WERI-Rb-1 (cell line): ENCODE data around the gene ANKRD34C.

Experiments
- DNase-seq: peaks from one replicate; pipeline ENCODE4 v3.0.0-alpha.2; 2020
- H3K27ac ChIP-seq: fragments of 250-450 bp; sonication (Bioruptor Pico); 2 replicates; pipeline ENCODE4 v1.5.1; 2020; ENCODE audit warnings: mild to moderate bottlenecking, moderate library complexity
- H3K27me3 ChIP-seq: fragments of 250-450 bp; sonication (Bioruptor Pico); 2 replicates; pipeline ENCODE4 v1.5.1; 2021; ENCODE audit warnings: mild to moderate bottlenecking, low read depth, moderate library complexity; ENCODE audit not compliant: insufficient read depth, severe bottlenecking
- H3K36me3 ChIP-seq: fragments of 250-450 bp; sonication (Bioruptor Pico); 2 replicates; pipeline ENCODE4 v1.5.1; 2020; ENCODE audit warnings: mild to moderate bottlenecking, moderate library complexity
- H3K4me3 ChIP-seq: 2 replicates; pipeline ENCODE4 v1.5.1; 2011; ENCODE audit warnings: low read depth, mild to moderate bottlenecking, control low read depth, low read length
- H3K9me3 ChIP-seq: fragments of 250-450 bp; sonication (Bioruptor Pico); 2 replicates; pipeline ENCODE4 v1.5.1; 2021; ENCODE audit warnings: mild to moderate bottlenecking, moderate library complexity; ENCODE audit not compliant: severe bottlenecking
- TF ChIP-seq, protein P1 (sequence below): IDR thresholded peaks from 2 replicates; pipeline ENCODE4 v1.5.1; 2011; ENCODE audit warnings: low read depth, mild to moderate bottlenecking, control low read depth, inconsistent platforms, low read length

The ANKRD34C gene

GRCh38 chr15:79248183-79248582, 34.3 kb upstream of the ANKRD34C start:
- no peak overlapping the region for H3K27ac ChIP-seq
- TF ChIP-seq, protein P1, sequence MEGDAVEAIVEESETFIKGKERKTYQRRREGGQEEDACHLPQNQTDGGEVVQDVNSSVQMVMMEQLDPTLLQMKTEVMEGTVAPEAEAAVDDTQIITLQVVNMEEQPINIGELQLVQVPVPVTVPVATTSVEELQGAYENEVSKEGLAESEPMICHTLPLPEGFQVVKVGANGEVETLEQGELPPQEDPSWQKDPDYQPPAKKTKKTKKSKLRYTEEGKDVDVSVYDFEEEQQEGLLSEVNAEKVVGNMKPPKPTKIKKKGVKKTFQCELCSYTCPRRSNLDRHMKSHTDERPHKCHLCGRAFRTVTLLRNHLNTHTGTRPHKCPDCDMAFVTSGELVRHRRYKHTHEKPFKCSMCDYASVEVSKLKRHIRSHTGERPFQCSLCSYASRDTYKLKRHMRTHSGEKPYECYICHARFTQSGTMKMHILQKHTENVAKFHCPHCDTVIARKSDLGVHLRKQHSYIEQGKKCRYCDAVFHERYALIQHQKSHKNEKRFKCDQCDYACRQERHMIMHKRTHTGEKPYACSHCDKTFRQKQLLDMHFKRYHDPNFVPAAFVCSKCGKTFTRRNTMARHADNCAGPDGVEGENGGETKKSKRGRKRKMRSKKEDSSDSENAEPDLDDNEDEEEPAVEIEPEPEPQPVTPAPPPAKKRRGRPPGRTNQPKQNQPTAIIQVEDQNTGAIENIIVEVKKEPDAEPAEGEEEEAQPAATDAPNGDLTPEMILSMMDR, result no peak
- H3K36me3 ChIP-seq, result no peaks in the 10 kb centered on the region
- DNase-seq, result no peak
- H3K4me3 ChIP-seq, result no peak overlapping the region
- H3K27me3 ChIP-seq, result no peaks in the 10 kb centered on the region
- no peaks in the 10 kb centered on the region for H3K9me3 ChIP-seq

DNA sequence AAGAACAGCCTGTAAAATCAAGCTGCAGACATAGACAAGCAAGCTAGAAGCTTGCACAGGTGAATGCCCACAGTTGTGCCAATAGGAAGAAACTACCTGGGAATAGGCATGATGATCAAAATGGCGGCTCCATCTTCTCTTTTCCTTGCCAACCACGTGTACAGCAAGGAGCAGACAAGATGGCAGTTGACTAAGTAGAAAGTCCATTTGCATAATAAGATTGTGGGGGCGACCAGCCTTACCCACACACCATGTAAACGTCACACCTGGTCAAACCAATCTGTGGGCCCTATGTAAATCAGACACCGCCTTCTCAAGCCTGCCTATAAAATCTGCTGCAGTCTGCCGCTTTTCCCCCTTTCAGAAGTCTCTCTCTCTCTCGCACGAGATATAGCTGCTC, 25.1 kb upstream of the ANKRD34C start:
- Histone ChIP-seq H3K27ac (no peak overlapping the region), H3K9me3 (no peaks in the 10 kb centered on the region), H3K36me3 (no peaks in the 10 kb centered on the region), H3K4me3 (no peak overlapping the region), H3K27me3 (no peaks in the 10 kb centered on the region)
- TF ChIP-seq, protein P1, result no peak
- DNase-seq, result no peak

GRCh38 chr15:79261836-79262235, 20.7 kb upstream of the ANKRD34C start:
- Histone ChIP-seq H3K36me3 (no peaks in the 10 kb centered on the region), H3K27me3 (no peaks in the 10 kb centered on the region)
- TF ChIP-seq, protein P1, result no peak

GRCh38 chr15:79265167-79265566, 17.4 kb upstream of the ANKRD34C start:
- Histone ChIP-seq H3K36me3 (no peaks in the 10 kb centered on the region), H3K27me3 (no peaks in the 10 kb centered on the region), H3K9me3 (no peaks in the 10 kb centered on the region), H3K4me3 (no peak overlapping the region), H3K27ac (no peak overlapping the region)
- DNase-seq, result no peak
- TF ChIP-seq, protein P1, result no peak

More at GRCh38 chr15:79261836-79262235, 20.7 kb upstream of the ANKRD34C start:
- no peak for DNase-seq
- no peaks in the 10 kb centered on the region for H3K9me3 ChIP-seq
- no peak overlapping the region for H3K27ac ChIP-seq
- H3K4me3 ChIP-seq, result no peak overlapping the region

DNA sequence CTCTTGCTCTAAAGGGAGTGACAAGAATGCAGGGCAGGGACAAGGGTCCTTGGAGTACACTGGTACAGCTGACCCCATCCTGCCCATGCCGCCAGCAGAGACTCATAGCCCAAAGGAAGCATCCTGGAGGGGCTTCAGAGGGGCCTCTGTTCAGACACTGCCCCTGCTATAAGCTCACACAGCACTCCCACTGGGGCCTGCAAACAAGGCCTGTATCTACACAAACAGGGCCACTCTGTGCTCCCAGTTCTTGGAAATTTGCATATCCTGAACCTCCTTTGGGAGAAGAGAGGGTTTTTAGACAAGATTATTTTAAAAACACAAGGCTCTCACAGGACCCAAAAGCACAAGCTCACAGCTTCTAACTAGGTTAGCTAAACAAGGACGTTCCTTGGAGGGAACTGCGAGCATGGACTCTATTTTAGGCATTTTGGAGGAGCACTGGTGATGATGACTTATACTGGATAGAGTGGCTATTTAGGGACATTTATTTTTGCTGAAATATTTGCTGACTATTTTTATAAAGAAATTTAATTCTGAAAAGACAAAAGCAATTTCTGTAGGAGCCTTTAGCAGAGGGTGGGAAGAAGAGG, 16.4 kb upstream of the ANKRD34C start:
- no peak overlapping the region for H3K4me3 ChIP-seq
- H3K27ac ChIP-seq, result no peak overlapping the region
- H3K9me3 ChIP-seq, result no peaks in the 10 kb centered on the region
- TF ChIP-seq, protein P1, result no peak
- H3K27me3 ChIP-seq, result no peaks in the 10 kb centered on the region
- no peaks in the 10 kb centered on the region for H3K36me3 ChIP-seq
- no peak for DNase-seq
